ENCODE measurements around the gene ELAVL4. TPM values are rescaled to one million over a fixed set of nuclear protein-coding genes. Genes with fewer than 3 reads are reported as not detected.
A peak's percentile ranks its signal among the peaks of the same experiment; 100 is the strongest.

ELAVL4 gene
- total and polyA plus RNA-seq, 9 of the 15 experiments (the other 6 are each of a cell fraction or from before 2014, with no cell fraction given): not detected

- H2AFZ ChIP-seq (ENCODE audit: low read depth, low read length): no peak overlapping the region
- H3K36me3 ChIP-seq (ENCODE audit: control insufficient read depth, insufficient read depth, low read length): no peaks in the 10 kb centered on the region
- no peaks in the 10 kb centered on the region for H4K20me1 ChIP-seq (replicated peaks; ENCODE audit: control insufficient read depth, insufficient read depth, low read length)
- in situ Hi-C loops (cut with MboI) (no loop called here), intact Hi-C loops (cut with micrococcal nuclease) (loop anchor here (5.0 kb wide), 1 partner anchor 1819 kb away; no protein-coding TSS in a partner anchor)
- no peak overlapping the region for H3K4me3 ChIP-seq
- H3K27me3 ChIP-seq (ENCODE audit: control insufficient read depth in 2 of 2, insufficient read depth in 2 of 2, low read length in 2 of 2): no peaks in the 10 kb centered on the region
- DNase-seq (ENCODE audit: extremely low read depth in 1 of 4, low spot score in 3 of 4): no peak
- H3K9me3 ChIP-seq (replicated peaks; ENCODE audit: control insufficient read depth, insufficient read depth, low read depth, low read length): no peaks in the 10 kb centered on the region
- no peaks in the 10 kb centered on the region for H3K9me1 ChIP-seq (ENCODE audit: control insufficient read depth, insufficient read depth, low read length)
- no peaks in the 10 kb centered on the region for H3K4me1 ChIP-seq (replicated peaks in 1 of 2; ENCODE audit: control insufficient read depth in 2 of 2, insufficient read depth in 2 of 2, low read length in 2 of 2)
- ChIA-PET CTCF (ENCODE audit: low intra/inter-chr PET ratio) (no interaction called here), POLR2A (no interaction called here)
- no TSS peak for BruUV-seq (replicated peaks)
- no peak overlapping the region for H3K27ac ChIP-seq (ENCODE audit: extremely low read depth, low read depth, low read length)
- no peak overlapping the region for H3K4me2 ChIP-seq (ENCODE audit: insufficient read depth, low read length)
- no peaks in the 10 kb centered on the region for H3K79me2 ChIP-seq (ENCODE audit: control insufficient read depth, insufficient read depth, low read length)
- no peak overlapping the region for H3K9ac ChIP-seq (ENCODE audit: insufficient read depth in 1 of 2, low read depth in 2 of 2, low read length in 2 of 2)
- no peak for FAIRE-seq
- ATAC-seq: no peak
- under 1% methylated on average over 13 of the region's 13 CpGs for WGBS (ENCODE audit: insufficient coverage, low coverage, missing lambda C conversion rate)
- TF ChIP-seq RFX1 (IDR thresholded peaks at IDR 0.05) (peak; percentile 50), ZBTB49 (CRISPR knock-in tag; IDR thresholded peaks at IDR 0.05; ENCODE audit: borderline replicate concordance) (no peak), ESRRA (IDR thresholded peaks at IDR 0.05; ENCODE audit: borderline replicate concordance, low read depth) (no peak)
Observed at GRCh38 chr1:50251702-50252101, 143.0 kb downstream of the ELAVL4 start.

GRCh38 chr1:50252196-50252595 is 143.5 kb downstream of the ELAVL4 start:
- H3K4me1 ChIP-seq (replicated peaks in 1 of 2; ENCODE audit: control insufficient read depth in 2 of 2, insufficient read depth in 2 of 2, low read length in 2 of 2): no peaks in the 10 kb centered on the region
- ChIA-PET POLR2A (no interaction called here), CTCF (ENCODE audit: low intra/inter-chr PET ratio) (no interaction called here)
- no peak for ATAC-seq
- no peak for FAIRE-seq
- H3K9me1 ChIP-seq (ENCODE audit: control insufficient read depth, insufficient read depth, low read length): no peaks in the 10 kb centered on the region
- H3K27ac ChIP-seq (ENCODE audit: extremely low read depth, low read depth, low read length): no peak overlapping the region
- H3K9ac ChIP-seq (ENCODE audit: insufficient read depth in 1 of 2, low read depth in 2 of 2, low read length in 2 of 2): no peak overlapping the region
- WGBS (ENCODE audit: insufficient coverage, low coverage, missing lambda C conversion rate): 2% methylated on average over 2 of the region's 2 CpGs
- no peak overlapping the region for H3K4me3 ChIP-seq
- no peaks in the 10 kb centered on the region for H3K79me2 ChIP-seq (ENCODE audit: control insufficient read depth, insufficient read depth, low read length)
- no peaks in the 10 kb centered on the region for H3K27me3 ChIP-seq (ENCODE audit: control insufficient read depth in 2 of 2, insufficient read depth in 2 of 2, low read length in 2 of 2)
- no peak for DNase-seq (ENCODE audit: extremely low read depth in 1 of 4, low spot score in 3 of 4)
- H3K4me2 ChIP-seq (ENCODE audit: insufficient read depth, low read length): no peak overlapping the region
- in situ Hi-C loops (cut with MboI) (no loop called here), intact Hi-C loops (cut with micrococcal nuclease) (loop anchor here (5.0 kb wide), 1 partner anchor 1820 kb away; no protein-coding TSS in a partner anchor)
- H2AFZ ChIP-seq (ENCODE audit: low read depth, low read length): no peak overlapping the region
- H4K20me1 ChIP-seq (replicated peaks; ENCODE audit: control insufficient read depth, insufficient read depth, low read length): no peaks in the 10 kb centered on the region
- BruUV-seq (replicated peaks): no TSS peak
- no peaks in the 10 kb centered on the region for H3K9me3 ChIP-seq (replicated peaks; ENCODE audit: control insufficient read depth, insufficient read depth, low read depth, low read length)
- H3K36me3 ChIP-seq (ENCODE audit: control insufficient read depth, insufficient read depth, low read length): no peaks in the 10 kb centered on the region
- TF ChIP-seq BRD9 (IDR thresholded peaks at IDR 0.05; ENCODE audit: low read depth, partially characterized antibody): no peak
- TF ChIP-seq MYC (IDR thresholded peaks at IDR 0.05; ENCODE audit: low read depth, low read length): no peak
- TF ChIP-seq MYC (CRISPR knock-in tag; IDR thresholded peaks at IDR 0.05; ENCODE audit: borderline replicate concordance, low read depth): no peak
- TF ChIP-seq SIN3B (IDR thresholded peaks at IDR 0.05; ENCODE audit: low read depth): no peak
- no peak for TF ChIP-seq NR2F6 (CRISPR knock-in tag; IDR thresholded peaks at IDR 0.05)
- TF ChIP-seq CTCFL (IDR thresholded peaks at IDR 0.05; ENCODE audit: borderline replicate concordance, insufficient read depth, low read depth, low read length, poor library complexity, severe bottlenecking): no peak
- no peak for TF ChIP-seq ZNF740 (CRISPR knock-in tag; IDR thresholded peaks at IDR 0.05)
- no peak for TF ChIP-seq ZNF740 (tag; IDR thresholded peaks at IDR 0.05)
